Left ventricle myocardium superior (tissue), 1 donor: ENCODE data around the gene PPP3CA. TPM values are rescaled to one million over a fixed set of nuclear protein-coding genes. Genes with fewer than 3 reads are reported as not detected.

Experiments used
- ATAC-seq: fragments of 200-7000 bp; cut with Tn5 transposase; one replicate; pipeline ENCODE4 v1.9.1; 2020; ENCODE audit warnings: mild to moderate bottlenecking, moderate library complexity
- DNase-seq: peaks from one replicate; pipeline ENCODE4 v3.0.0-alpha.2; 2020
- intact Hi-C: fragments of 100-400 bp; cut with micrococcal nuclease; formaldehyde crosslinking; loops from one replicate; pipeline ENCODE4 v1.11.0; 2022
- total RNA-seq: library from RNA; stranded (reverse); fragmentation: NEBNext Ultra II Directional; extraction: Animal tissue kit (Norgen Biotek cat#: 25700); gene quantifications from one replicate; pipeline ENCODE4 v1.2.1, GENCODE V29; 2021
- donor health status: DM: no; HTN: yes; CAD: no; lungs with severe emphysema.

PPP3CA gene
- total RNA-seq, 1 donor from 2014 or later: 20.1 TPM

GRCh38 chr4:101230801-101231426, 116.4 kb downstream of the PPP3CA start:
- ATAC-seq (no peak), DNase-seq (no peak)
- intact Hi-C loops: no loop called here

GRCh38 chr4:101229116-101229515, 118.2 kb downstream of the PPP3CA start:
- intact Hi-C loops: no loop called here
- ATAC-seq (no peak), DNase-seq (no peak)

DNA sequence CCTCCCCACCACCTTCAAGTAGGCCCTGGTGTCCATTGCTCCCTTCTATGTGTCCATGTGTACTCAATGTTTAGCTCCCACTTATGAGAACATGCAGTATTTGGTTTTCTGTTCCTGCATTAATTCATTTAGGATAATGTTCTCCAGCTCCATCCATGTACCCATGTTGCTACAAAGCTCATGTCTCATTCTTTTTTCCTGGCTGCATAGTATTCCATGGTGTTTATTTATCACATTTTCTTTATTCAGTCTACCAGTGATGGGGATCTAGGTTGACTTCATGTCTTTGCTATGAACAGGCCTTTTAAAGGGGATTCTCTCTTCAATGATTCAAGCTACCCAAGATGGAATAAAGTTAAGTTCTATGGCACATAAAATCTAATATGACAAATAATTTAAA, 119.6 kb downstream of the PPP3CA start:
- intact Hi-C loops: no loop called here
- DNase-seq (no peak), ATAC-seq (no peak)

DNA sequence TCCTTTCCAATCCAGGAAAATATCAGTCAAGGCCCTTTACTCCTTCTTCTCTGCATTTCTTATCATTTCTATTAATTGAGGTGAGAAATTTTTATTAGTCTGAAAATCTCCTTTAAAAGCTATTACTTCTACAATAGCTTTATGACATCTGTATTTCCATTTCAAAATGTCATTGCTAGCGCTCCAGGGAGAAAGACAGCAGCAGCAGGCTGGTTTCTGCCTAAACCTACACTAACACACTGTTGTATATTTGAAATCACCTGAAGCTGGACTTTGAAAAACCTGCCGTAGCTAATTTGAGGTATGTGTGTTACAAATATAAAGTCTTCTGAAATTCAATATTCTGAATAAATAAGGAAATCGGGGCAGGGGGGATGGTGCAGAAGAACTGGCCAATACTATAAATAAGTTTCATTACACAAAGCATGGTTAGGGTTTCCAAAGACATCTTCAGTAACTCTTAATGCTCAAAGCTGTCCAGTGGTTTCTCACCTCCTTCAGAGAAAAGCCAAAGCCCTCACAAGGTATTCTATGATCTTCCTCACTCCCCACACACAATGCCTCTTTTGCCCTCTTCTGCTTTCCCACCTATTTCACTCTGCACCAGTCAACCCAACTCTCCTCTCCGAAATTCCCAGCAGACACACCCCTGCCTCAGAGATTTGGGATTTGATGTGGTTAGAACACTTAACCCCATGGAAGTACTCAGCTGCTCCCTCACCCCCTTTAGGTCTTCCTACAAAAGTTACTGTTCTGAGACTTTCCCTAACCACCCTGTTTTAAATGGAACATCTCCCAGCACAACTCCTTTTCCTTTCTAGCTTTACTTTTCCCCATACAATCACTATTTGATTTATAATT, 122.7 kb downstream of the PPP3CA start:
- no peak for DNase-seq
- ATAC-seq: no peak
- intact Hi-C loops: no loop called here

GRCh38 chr4:101222156-101222845, 125.0 kb downstream of the PPP3CA start:
- ATAC-seq (no peak), DNase-seq (no peak)
- intact Hi-C loops: no loop called here

- ATAC-seq: no peak
- no peak for DNase-seq
- intact Hi-C loops: no loop called here
Observed at GRCh38 chr4:101221294-101221693, 126.0 kb downstream of the PPP3CA start.

DNA sequence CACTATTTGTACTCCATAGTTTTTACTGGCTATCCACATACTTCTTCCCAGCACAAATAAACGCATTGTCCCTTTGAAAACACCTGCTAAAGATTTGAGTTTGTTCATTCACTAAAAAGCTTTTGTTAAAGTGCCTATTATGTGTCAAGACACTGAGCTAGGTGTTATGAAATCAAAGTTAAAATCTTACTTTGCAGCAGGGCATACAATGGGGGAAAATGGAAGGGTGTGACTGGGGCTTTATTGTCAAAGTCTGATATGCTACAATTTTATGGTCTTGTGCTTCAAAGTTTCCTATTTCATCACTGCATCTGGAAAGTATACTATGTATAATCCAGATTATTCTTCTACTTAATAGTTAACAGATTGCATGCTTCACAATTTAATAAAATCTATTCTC, 128.4 kb downstream of the PPP3CA start:
- no peak for DNase-seq
- intact Hi-C loops: no loop called here
- ATAC-seq: no peak

- no peak for ATAC-seq
- intact Hi-C loops: no loop called here
- no peak for DNase-seq
Observed at GRCh38 chr4:101218346-101218745, 129.0 kb downstream of the PPP3CA start.

DNA sequence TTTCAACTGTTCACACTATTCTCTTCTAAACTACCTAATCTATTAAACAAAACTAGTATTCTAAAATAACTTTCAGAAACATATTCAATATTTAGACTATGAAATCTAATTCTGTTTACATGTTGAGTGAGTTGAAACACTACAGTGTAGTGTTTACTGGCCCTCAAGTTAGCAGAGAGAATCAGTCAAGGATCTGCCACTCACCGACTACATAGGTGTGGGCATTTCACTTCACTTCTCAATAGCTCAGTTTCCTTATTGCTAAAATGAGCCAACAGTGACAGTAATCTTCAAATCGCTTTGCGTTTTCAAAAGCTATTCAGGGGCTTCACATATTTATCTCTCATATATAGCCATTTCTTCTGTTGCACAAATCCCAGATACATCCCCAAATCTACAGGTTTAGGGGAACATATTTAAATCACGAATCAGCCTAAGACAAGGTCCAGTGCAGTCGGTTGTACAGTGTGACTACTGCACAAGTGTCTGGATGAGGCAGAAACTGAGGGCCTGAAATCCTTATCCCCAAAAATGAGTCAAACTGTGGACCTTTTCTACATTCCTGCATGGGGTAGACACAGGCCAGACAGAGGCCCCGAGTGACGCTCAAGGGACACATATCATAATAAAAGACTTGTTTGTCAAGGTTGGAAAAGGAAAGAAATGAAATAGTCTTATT, 129.8 kb downstream of the PPP3CA start:
- ATAC-seq (no peak), DNase-seq (no peak)
- intact Hi-C loops: no loop called here

DNA sequence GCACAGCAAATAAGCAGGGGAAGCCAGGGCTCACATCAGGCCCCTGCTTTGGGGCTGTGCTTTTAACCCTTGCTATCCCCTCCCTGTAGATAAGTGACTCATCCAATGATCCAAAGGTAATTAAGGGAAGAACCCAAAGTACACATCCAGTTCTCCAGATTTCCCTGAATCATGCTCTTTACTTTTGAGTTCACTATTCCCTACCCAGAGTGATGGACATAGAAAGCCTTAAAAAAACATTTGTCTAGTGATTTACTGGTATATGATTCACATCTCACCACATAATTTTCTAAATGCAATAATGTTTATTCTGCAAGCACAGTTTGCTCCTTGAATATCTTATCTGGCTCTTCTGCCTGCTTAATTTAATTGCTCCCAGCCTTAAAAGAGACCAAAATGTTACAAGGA, 136.2 kb downstream of the PPP3CA start:
- intact Hi-C loops: no loop called here
- ATAC-seq (no peak), DNase-seq (no peak)

- intact Hi-C loops: no loop called here
- DNase-seq (no peak), ATAC-seq (no peak)
Observed at GRCh38 chr4:101210331-101210730, 137.0 kb downstream of the PPP3CA start.

- DNase-seq (no peak), ATAC-seq (no peak)
- intact Hi-C loops: no loop called here
Observed at GRCh38 chr4:101208171-101208570, 139.2 kb downstream of the PPP3CA start.

DNA sequence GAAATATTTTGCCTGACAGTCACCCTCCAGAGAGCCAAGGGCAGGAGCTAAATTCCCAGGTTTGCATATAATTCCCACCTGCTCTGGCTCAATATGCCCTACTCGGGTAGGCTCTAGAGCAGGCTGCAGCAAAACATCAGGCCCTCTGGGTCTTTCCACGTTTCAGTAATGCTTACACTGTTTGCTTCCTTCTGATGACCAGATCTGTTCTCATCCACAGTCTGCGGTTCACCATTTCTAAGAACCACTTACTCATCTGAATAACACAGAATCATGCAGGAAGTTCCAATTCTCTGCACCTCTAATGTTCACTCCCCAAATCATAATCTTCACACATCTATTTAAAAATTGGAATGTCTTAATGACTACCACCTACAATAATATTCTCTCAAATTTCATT, 141.4 kb downstream of the PPP3CA start:
- ATAC-seq: no peak
- intact Hi-C loops: no loop called here
- no peak for DNase-seq

- ATAC-seq (no peak), DNase-seq (no peak)
- intact Hi-C loops: no loop called here
Observed at GRCh38 chr4:101201421-101201820, 145.9 kb downstream of the PPP3CA start.

DNA sequence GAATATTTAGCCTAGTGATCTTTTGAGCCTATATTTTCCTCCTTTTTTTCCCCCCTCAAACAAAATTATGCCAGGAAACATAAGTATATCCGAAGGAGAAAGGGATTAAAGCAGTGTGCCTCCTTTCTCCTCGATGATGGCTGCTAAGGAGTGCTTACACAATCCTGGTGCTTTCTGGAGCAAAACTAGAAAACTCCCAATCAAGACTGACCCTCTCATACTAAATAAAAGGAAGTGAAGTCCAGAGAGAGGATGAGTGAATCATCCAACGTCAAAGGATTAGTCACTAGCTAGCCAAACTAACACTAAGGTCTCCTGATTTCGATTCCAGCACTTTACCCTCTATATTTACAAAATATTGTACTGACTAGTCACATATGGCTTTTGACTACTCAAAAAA, 146.8 kb downstream of the PPP3CA start:
- ATAC-seq: peak; percentile 78

DNA sequence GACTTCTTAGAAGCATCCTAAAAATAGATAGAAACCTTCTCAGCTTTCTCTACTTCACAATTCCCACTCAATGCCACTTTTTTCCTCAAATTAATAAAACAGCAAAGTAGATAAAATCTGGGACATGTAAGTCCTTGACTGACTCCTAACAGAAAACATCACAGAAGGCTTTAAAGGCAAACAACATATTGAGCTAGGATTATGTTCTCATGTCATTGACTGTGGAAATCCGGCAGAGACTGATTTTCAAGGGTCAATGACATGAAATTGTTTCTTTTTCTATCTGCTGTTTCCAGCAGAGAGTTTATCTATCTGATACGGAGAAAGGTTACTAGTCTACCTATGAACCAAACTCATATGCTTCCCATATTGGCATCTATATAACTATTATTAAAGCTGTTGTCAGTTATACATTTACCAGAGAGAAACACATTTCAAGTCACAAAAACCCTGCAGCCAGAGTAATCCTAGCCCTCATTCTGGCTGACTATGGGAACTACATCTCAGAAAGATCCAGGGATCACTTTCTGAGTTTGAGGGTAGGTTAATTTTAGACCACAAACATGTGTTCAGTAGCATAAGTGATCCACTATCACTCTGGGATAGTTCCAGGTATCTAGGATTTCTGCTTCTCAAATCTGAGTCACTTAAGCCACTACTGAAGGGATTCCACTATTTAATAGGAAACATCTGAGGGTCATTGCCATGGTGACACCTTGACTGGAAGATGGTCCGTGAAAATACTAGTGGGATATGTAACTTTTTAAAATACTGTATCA, 147.6 kb downstream of the PPP3CA start:
- peak; percentile 92 for ATAC-seq
- no peak for DNase-seq
- intact Hi-C loops: loop anchor here (10.0 kb wide), 1 partner anchor 145 kb away; the partner anchor contains the start of gene PPP3CA

More for the DNA sequence above, 146.8 kb downstream of the PPP3CA start:
- no peak for DNase-seq
- intact Hi-C loops: no loop called here

- no peak for ATAC-seq
- intact Hi-C loops: loop anchor here (10.0 kb wide), 1 partner anchor 146 kb away; the partner anchor contains the start of gene PPP3CA
- DNase-seq: no peak
Observed at GRCh38 chr4:101198682-101199339, 148.5 kb downstream of the PPP3CA start.

DNA sequence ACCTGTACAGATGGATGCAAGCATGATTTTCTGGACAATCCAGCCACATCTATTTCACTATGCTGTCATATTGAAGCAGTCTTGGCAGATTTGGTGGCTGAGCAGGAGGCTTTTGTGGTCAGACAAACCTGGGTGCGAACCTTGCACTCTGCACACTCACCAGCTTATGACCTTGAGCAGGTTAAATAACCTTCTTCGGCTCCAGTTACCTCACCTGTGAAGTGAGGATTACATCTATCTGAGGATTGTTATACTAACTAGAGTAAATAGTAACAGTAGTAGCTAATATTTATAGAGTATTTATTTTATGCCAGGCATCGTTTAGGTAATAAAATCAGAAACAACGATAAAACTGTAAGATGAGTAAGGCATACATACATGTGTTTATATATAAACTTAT, 150.0 kb downstream of the PPP3CA start:
- ATAC-seq (no peak), DNase-seq (no peak)
- intact Hi-C loops: loop anchor here (10.0 kb wide), 1 partner anchor 147 kb away; the partner anchor contains the start of gene PPP3CA
